DND-41 (cell line): ENCODE results near the gene C19orf73.

Experiments
- ATAC-seq: fragments of 200-7000 bp; cut with Tn5 transposase; 3 replicates; pipeline ENCODE4 v1.9.1; 2021; ENCODE audit warnings: low read depth; ENCODE audit not compliant: insufficient read depth
- DNase-seq: peaks from one replicate; pipeline ENCODE4 v3.0.0-alpha.2; 2020
- H2AFZ ChIP-seq: 2 replicates; pipeline ENCODE4 v1.6.0; 2012; ENCODE audit warnings: low read depth, low read length
- H3K27ac ChIP-seq: 2 replicates; pipeline ENCODE4 v1.5.1; 2012; ENCODE audit warnings: low read length, inconsistent platforms
- H3K27me3 ChIP-seq: fragments of 200-600 bp; sonication (generic); 2 replicates; pipeline ENCODE4 v1.6.0; 2012; ENCODE audit warnings: low read length, mild to moderate bottlenecking, inconsistent platforms; ENCODE audit not compliant: insufficient read depth, poor library complexity
- H3K36me3 ChIP-seq: 2 replicates; pipeline ENCODE4 v1.5.1; 2012; ENCODE audit warnings: low read length, inconsistent platforms; ENCODE audit not compliant: insufficient read depth
- H3K4me1 ChIP-seq: 2 replicates; pipeline ENCODE4 v1.5.1; 2012; ENCODE audit warnings: mild to moderate bottlenecking, low read length; ENCODE audit not compliant: insufficient read depth
- H3K4me2 ChIP-seq: 2 replicates; pipeline ENCODE4 v1.6.0; 2012; ENCODE audit warnings: mild to moderate bottlenecking, moderate library complexity, low read length, inconsistent platforms; ENCODE audit not compliant: insufficient read depth
- H3K4me3 ChIP-seq, 2 experiments: fragments of 200-600 bp in 1 of 2; shearing (Covaris generic) in 1 of 2; 2 replicates each; pipeline ENCODE4 v1.5.1; 2012 to 2016; ENCODE audit warnings: inconsistent platforms in 2 of 2, low read length in 2 of 2, mild to moderate bottlenecking in 2 of 2, low read depth in 1 of 2, moderate library complexity in 1 of 2
- H3K79me2 ChIP-seq: 2 replicates; pipeline ENCODE4 v1.6.0; 2012; ENCODE audit warnings: low read length, inconsistent platforms; ENCODE audit not compliant: insufficient read depth
- H3K9ac ChIP-seq: 2 replicates; pipeline ENCODE4 v1.6.0; 2012; ENCODE audit warnings: low read depth, mild to moderate bottlenecking, inconsistent platforms, low read length, moderate library complexity
- H3K9me3 ChIP-seq: 2 replicates; pipeline ENCODE4 v1.5.1; 2012; ENCODE audit warnings: low read length, moderate library complexity, mild to moderate bottlenecking, inconsistent platforms; ENCODE audit not compliant: insufficient read depth, severe bottlenecking
- H4K20me1 ChIP-seq: 2 replicates; pipeline ENCODE4 v1.6.0; 2012; ENCODE audit warnings: low read length; ENCODE audit not compliant: insufficient read depth
- CTCF ChIP-seq: IDR thresholded peaks from 2 replicates; pipeline ENCODE4 v1.5.1; 2012; ENCODE audit warnings: borderline replicate concordance, low read length, moderate library complexity, mild to moderate bottlenecking; ENCODE audit not compliant: poor library complexity, severe bottlenecking; ENCODE audit errors: extremely low read depth
- EZH2 ChIP-seq: IDR thresholded peaks from 3 replicates; pipeline ENCODE4 v1.6.1; 2012; ENCODE audit warnings: borderline replicate concordance, low read depth, mild to moderate bottlenecking, moderate library complexity, low read length, inconsistent platforms; ENCODE audit not compliant: severe bottlenecking

The C19orf73 gene

DNA sequence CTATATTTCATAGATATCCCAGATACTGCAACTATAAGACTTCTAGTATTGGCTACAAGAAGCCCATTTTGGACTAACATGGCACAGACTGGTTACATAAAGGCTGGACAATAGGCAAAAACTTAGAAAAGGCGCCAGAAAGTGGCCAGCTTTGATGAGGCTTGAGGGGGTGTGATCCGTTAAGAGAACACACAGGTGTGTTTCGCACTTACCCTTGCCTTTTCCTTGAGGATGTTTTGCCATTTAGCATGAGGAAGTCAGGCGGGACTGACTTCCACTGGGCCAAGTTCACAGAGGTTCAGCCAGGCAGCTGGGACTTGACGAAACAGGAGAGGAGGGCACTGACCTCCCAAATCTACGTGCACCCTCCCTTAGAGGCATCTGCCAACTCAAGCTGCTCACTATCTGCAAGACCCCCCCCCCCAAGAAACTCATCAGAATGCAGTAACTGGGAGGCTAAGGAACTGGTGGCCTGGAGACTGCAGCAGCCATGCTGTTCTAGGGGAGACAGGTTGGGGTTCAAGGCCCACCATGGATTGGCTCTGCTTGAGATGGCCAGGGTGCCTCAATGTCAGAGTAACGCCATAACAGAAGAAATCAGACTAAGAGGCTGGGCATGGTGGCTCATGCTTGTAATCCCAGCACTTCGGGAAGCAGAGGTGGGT, 9.2 kb downstream of the C19orf73 start:
- Histone ChIP-seq H3K4me3 (no peak overlapping the region), H3K4me1 (peaks cover 15% of the 10 kb centered on the region), H3K4me2 (no peak overlapping the region), H3K27ac (no peak overlapping the region), H3K9ac (no peak overlapping the region), H3K36me3 (peaks cover 52% of the 10 kb centered on the region), H3K9me3 (no peaks in the 10 kb centered on the region), H4K20me1 (peaks cover 46% of the 10 kb centered on the region), H3K79me2 (no peaks in the 10 kb centered on the region), H2AFZ (no peak overlapping the region), H3K27me3 (no peaks in the 10 kb centered on the region)
- ATAC-seq: no peak
- TF ChIP-seq EZH2 (no peak), CTCF (no peak)
- DNase-seq: no peak

- Histone ChIP-seq H3K9ac (no peak overlapping the region), H2AFZ (no peak overlapping the region), H3K79me2 (peaks cover 6% of the 10 kb centered on the region; the same call in 1 of the 2 replicates), H3K4me3 (no peak overlapping the region), H3K36me3 (peaks cover 58% of the 10 kb centered on the region), H3K4me2 (no peak overlapping the region), H3K27me3 (no peaks in the 10 kb centered on the region), H3K9me3 (no peaks in the 10 kb centered on the region), H4K20me1 (peaks cover 53% of the 10 kb centered on the region), H3K27ac (no peak overlapping the region), H3K4me1 (peaks cover 12% of the 10 kb centered on the region)
- DNase-seq (no peak), ATAC-seq (no peak)
- no peak for TF ChIP-seq EZH2
Observed at GRCh38 chr19:49109051-49109450, 9.9 kb downstream of the C19orf73 start.

DNA sequence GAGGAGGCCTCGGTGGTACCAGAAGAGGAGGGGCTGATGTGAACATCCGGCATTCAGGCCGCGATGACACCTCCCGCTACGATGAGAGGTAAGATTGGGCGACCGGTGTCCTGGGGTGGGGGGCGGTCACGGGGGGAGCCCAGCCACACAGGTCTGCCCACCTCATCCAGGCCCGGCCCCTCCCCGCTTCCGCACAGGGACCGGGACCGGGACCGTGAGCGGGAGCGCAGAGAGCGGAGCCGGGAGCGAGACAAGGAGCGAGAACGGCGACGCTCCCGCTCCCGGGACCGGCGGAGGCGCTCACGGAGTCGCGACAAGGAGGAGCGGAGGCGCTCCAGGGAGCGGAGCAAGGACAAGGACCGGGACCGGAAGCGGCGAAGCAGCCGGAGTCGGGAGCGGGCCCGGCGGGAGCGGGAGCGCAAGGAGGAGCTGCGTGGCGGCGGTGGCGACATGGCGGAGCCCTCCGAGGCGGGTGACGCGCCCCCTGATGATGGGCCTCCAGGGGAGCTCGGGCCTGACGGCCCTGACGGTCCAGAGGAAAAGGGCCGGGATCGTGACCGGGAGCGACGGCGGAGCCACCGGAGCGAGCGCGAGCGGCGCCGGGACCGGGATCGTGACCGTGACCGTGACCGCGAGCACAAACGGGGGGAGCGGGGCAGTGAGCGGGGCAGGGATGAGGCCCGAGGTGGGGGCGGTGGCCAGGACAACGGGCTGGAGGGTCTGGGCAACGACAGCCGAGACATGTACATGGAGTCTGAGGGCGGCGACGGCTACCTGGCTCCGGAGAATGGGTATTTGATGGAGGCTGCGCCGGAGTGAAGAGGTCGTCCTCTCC, 11.1 kb downstream of the C19orf73 start:
- Histone ChIP-seq H2AFZ (no peak overlapping the region), H4K20me1 (peaks cover 63% of the 10 kb centered on the region), H3K27ac (no peak overlapping the region)

More for the DNA sequence above, 11.1 kb downstream of the C19orf73 start:
- no peaks in the 10 kb centered on the region for H3K27me3 ChIP-seq
- no peak overlapping the region for H3K9ac ChIP-seq
- TF ChIP-seq CTCF (no peak), EZH2 (no peak)
- no peak overlapping the region for H3K4me3 ChIP-seq
- peaks cover 6% of the 10 kb centered on the region; the same call in 1 of the 2 replicates for H3K79me2 ChIP-seq
- peaks cover under 1% of the 10 kb centered on the region; the same call in 1 of the 2 replicates for H3K4me1 ChIP-seq
- DNase-seq: no peak
- no peak overlapping the region for H3K4me2 ChIP-seq
- no peak for ATAC-seq
- H3K9me3 ChIP-seq: no peaks in the 10 kb centered on the region
- H3K36me3 ChIP-seq: peaks cover 70% of the 10 kb centered on the region
